PC-3 (cell line): Measurements from ENCODE around the gene DLG2. TPM values are rescaled to one million over a fixed set of nuclear protein-coding genes. Genes with fewer than 3 reads are reported as not detected.

Experiments
- ATAC-seq: fragments of 200-7000 bp; cut with Tn5 transposase; 2 replicates; pipeline ENCODE4 v1.9.1; 2020; ENCODE audit warnings: mild to moderate bottlenecking, moderate library complexity
- BruUV-seq: library from RNA; stranded (reverse); fragments of 400-500 nt; replicated peaks from 2 replicates; lab custom pipeline; 2021; lab: Mats Ljungman, UMichigan
- CTCF ChIA-PET: fragments of 300-600 bp; sonication (Branson Sonifier 250); formaldehyde crosslinking; loops from one replicate; lab custom pipeline; 2022; ENCODE audit warnings: antibody characterized with exemption; lab: Charles Lee
- POLR2A ChIA-PET: fragments of 300-600 bp; sonication (Branson Sonifier 250); formaldehyde crosslinking; loops from one replicate; lab custom pipeline; 2022; ENCODE audit warnings: antibody characterized with exemption; ENCODE audit not compliant: unreplicated experiment; lab: Charles Lee
- DNase-seq: peaks from one replicate; pipeline ENCODE4 v3.0.0-alpha.2; 2015
- H2AFZ ChIP-seq: fragments of 300-600 bp; sonication (generic); 2 replicates; pipeline ENCODE4 v1.6.0; 2016; ENCODE audit warnings: antibody characterized with exemption, low read length
- H3F3A ChIP-seq: fragments of 300-600 bp; sonication (generic); one replicate; pipeline ENCODE4 v1.6.0; 2017; ENCODE audit warnings: antibody characterized with exemption, low read length, control low read depth, mild to moderate bottlenecking; ENCODE audit not compliant: unreplicated experiment
- H3K27ac ChIP-seq: fragments of 300-600 bp; sonication (generic); 2 replicates; pipeline ENCODE4 v1.5.1; 2016; ENCODE audit warnings: mild to moderate bottlenecking, low read length
- H3K27me3 ChIP-seq: fragments of 300-600 bp; sonication (generic); 2 replicates; pipeline ENCODE4 v1.6.1; 2016; ENCODE audit warnings: low read length, mixed read lengths
- H3K36me3 ChIP-seq: fragments of 300-600 bp; sonication (generic); 2 replicates; pipeline ENCODE4 v1.6.1; 2016; ENCODE audit warnings: low read depth, mixed run types, low read length, mixed read lengths
- H3K4me1 ChIP-seq: fragments of 300-600 bp; sonication (generic); 2 replicates; pipeline ENCODE4 v1.5.1; 2016; ENCODE audit warnings: low read length; ENCODE audit not compliant: insufficient read depth
- H3K4me2 ChIP-seq: fragments of 300-600 bp; sonication (generic); 2 replicates; pipeline ENCODE4 v1.6.0; 2016; ENCODE audit warnings: low read length
- H3K4me3 ChIP-seq: fragments of 300-600 bp; sonication (generic); 2 replicates; pipeline ENCODE4 v1.5.1; 2016; ENCODE audit warnings: mild to moderate bottlenecking, low read length, mixed read lengths
- H3K79me2 ChIP-seq: fragments of 300-600 bp; sonication (generic); 2 replicates; pipeline ENCODE4 v1.6.1; 2017; ENCODE audit warnings: low read length, mixed read lengths
- H3K9ac ChIP-seq: fragments of 300-600 bp; sonication (generic); 2 replicates; pipeline ENCODE4 v1.6.0; 2016; ENCODE audit warnings: mild to moderate bottlenecking, low read length
- H3K9me2 ChIP-seq: fragments of 300-600 bp; sonication (generic); replicated peaks from 2 replicates; pipeline ENCODE4 v1.6.1; 2016; ENCODE audit warnings: mixed run types, low read length, mixed read lengths
- H3K9me3 ChIP-seq: fragments of 300-600 bp; sonication (generic); 2 replicates; pipeline ENCODE4 v1.6.1; 2016; ENCODE audit warnings: low read length, mixed read lengths
- H4K20me1 ChIP-seq: fragments of 300-600 bp; sonication (generic); 2 replicates; pipeline ENCODE4 v1.6.1; 2016; ENCODE audit warnings: low read length, mixed read lengths
- EZH2 ChIP-seq: fragments of 300-600 bp; sonication (generic); IDR thresholded peaks from one replicate; pipeline ENCODE4 v1.6.1; 2017; ENCODE audit warnings: antibody characterized with exemption, mild to moderate bottlenecking, low read length; ENCODE audit not compliant: unreplicated experiment
- EZH2phosphoT487 ChIP-seq: fragments of 300-600 bp; sonication (generic); IDR thresholded peaks from 2 replicates; pipeline ENCODE4 v1.6.1; 2018; ENCODE audit warnings: mild to moderate bottlenecking, antibody characterized with exemption, low read length, borderline replicate concordance
- intact Hi-C: fragments of 100-400 bp; cut with micrococcal nuclease; formaldehyde crosslinking; loops from 2 replicates; pipeline ENCODE4 v1.9.0; 2023
- total RNA-seq: library from RNA; depleted of rRNA; stranded (reverse); fragments of >200 nt; gene quantifications from 2 replicates; pipeline ENCODE4 v1.2.3, GENCODE V29; 2014
- TF ChIP-seq, protein P1 (sequence below): fragments of 300-600 bp; sonication (generic); conservative IDR thresholded peaks from 2 replicates; pipeline ENCODE4 v1.5.1; 2017; ENCODE audit warnings: antibody characterized with exemption, low read depth, mild to moderate bottlenecking, low read length

The DLG2 gene
- total RNA-seq, 1 experiment from 2014 or later = 0.58 TPM

DNA sequence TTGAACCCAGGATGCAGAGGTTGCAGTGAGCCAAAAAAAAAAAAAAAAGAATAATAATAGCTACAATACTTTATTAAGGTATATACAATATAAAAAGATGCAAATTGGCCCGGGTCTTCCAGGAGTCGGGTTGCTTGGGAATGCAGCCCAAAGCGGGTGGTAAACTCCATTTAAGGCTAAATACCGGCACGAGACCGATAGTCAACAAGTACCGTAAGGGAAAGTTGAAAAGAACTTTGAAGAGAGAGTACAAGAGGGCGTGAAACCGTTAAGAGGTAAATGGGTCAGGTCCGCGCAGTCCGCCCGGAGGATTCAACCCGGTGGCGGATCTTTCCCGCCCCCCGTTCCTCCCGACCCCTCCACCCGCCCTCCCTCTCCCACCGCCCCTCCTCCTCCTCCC is 143.3 kb downstream of the DLG2 start:
- no peaks in the 10 kb centered on the region for H3K4me1 ChIP-seq
- H3K27me3 ChIP-seq = peaks cover 5% of the 10 kb centered on the region; the same call in 1 of the 2 replicates
- no peak overlapping the region for H2AFZ ChIP-seq
- TF ChIP-seq EZH2 = no peak
- TF ChIP-seq EZH2phosphoT487 = no peak
- TF ChIP-seq, protein P1, sequence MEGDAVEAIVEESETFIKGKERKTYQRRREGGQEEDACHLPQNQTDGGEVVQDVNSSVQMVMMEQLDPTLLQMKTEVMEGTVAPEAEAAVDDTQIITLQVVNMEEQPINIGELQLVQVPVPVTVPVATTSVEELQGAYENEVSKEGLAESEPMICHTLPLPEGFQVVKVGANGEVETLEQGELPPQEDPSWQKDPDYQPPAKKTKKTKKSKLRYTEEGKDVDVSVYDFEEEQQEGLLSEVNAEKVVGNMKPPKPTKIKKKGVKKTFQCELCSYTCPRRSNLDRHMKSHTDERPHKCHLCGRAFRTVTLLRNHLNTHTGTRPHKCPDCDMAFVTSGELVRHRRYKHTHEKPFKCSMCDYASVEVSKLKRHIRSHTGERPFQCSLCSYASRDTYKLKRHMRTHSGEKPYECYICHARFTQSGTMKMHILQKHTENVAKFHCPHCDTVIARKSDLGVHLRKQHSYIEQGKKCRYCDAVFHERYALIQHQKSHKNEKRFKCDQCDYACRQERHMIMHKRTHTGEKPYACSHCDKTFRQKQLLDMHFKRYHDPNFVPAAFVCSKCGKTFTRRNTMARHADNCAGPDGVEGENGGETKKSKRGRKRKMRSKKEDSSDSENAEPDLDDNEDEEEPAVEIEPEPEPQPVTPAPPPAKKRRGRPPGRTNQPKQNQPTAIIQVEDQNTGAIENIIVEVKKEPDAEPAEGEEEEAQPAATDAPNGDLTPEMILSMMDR = no peak
- H3K9me3 ChIP-seq = 0 out of 2 replicates have a peak, but pooled peaks cover 5% of the 10 kb centered on the region
- DNase-seq (no peak), ATAC-seq (no peak)
- no peak overlapping the region for H3K27ac ChIP-seq
- no TSS peak for BruUV-seq
- ChIA-PET POLR2A (no interaction called here), CTCF (no interaction called here)
- H4K20me1 ChIP-seq = no peaks in the 10 kb centered on the region
- intact Hi-C loops = no loop called here
- no peaks in the 10 kb centered on the region for H3K9me2 ChIP-seq
- H3K4me2 ChIP-seq = no peak overlapping the region
- H3K4me3 ChIP-seq = no peak overlapping the region
- no peaks in the 10 kb centered on the region for H3F3A ChIP-seq
- no peaks in the 10 kb centered on the region for H3K79me2 ChIP-seq
- H3K9ac ChIP-seq = no peak overlapping the region
- no peaks in the 10 kb centered on the region for H3K36me3 ChIP-seq

GRCh38 chr11:85481862-85482261 is 145.3 kb downstream of the DLG2 start:
- Histone ChIP-seq H3K4me3 (no peak overlapping the region), H3K36me3 (no peaks in the 10 kb centered on the region), H4K20me1 (no peaks in the 10 kb centered on the region), H3K4me1 (no peaks in the 10 kb centered on the region), H3K79me2 (no peaks in the 10 kb centered on the region), H3K27ac (no peak overlapping the region), H3K9me3 (0 out of 2 replicates have a peak, but pooled peaks cover 5% of the 10 kb centered on the region), H3K9ac (no peak overlapping the region), H3K4me2 (no peak overlapping the region), H2AFZ (no peak overlapping the region), H3F3A (no peaks in the 10 kb centered on the region), H3K9me2 (no peaks in the 10 kb centered on the region), H3K27me3 (peaks cover 5% of the 10 kb centered on the region; the same call in 1 of the 2 replicates)
- ChIA-PET POLR2A (no interaction called here), CTCF (no interaction called here)
- TF ChIP-seq, protein P1 = no peak
- TF ChIP-seq EZH2 = no peak
- no peak for TF ChIP-seq EZH2phosphoT487
- ATAC-seq = no peak
- no TSS peak for BruUV-seq
- intact Hi-C loops = no loop called here
- no peak for DNase-seq

DNA sequence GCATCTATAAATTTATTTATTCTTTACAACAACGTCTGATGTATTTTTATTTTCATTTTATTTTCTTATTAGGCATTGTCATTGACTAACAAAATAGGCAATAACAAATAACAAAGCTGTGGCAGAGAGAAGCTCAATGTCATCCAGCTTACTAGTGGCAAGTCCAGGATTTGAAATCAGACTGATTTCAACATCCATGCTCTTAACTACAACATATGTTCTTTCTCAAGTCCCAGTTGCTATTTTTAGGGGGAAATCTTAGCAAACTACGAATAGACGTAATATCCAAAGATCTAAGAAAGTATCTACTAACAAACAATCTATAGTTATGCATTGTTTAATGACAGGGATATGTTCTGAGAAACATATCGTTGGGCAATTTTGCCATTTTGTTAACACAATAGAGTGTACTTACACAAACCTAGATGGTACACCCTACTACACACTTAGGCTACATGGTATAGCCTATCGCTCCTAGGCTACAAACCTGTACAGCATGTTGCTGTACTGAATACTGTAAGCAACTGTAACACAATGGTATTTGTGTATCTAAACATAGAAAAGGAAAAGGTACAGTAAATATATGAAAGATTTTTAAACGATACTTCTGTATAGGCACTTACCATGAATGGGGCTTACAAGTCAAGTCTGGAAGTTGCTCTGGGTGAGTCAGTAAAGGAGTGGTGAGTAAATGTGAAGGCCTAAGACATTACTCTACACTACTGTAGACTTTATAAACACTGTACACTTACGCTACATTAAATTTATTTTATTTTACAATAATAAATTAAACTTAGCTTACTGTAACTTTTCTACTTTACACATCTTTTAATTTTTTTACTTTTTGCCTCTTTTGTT is 151.3 kb downstream of the DLG2 start:
- no peaks in the 10 kb centered on the region for H3K36me3 ChIP-seq
- ChIA-PET POLR2A (no interaction called here), CTCF (no interaction called here)
- H3K9me3 ChIP-seq = no peaks in the 10 kb centered on the region
- H2AFZ ChIP-seq = no peak overlapping the region
- intact Hi-C loops = no loop called here
- H3K4me2 ChIP-seq = no peak overlapping the region
- TF ChIP-seq EZH2 (no peak), EZH2phosphoT487 (no peak)
- TF ChIP-seq, protein P1 = no peak
- no peaks in the 10 kb centered on the region for H3K9me2 ChIP-seq
- DNase-seq = no peak
- no peaks in the 10 kb centered on the region for H4K20me1 ChIP-seq
- BruUV-seq = no TSS peak
- no peak overlapping the region for H3K9ac ChIP-seq
- H3K79me2 ChIP-seq = no peaks in the 10 kb centered on the region
- no peaks in the 10 kb centered on the region for H3F3A ChIP-seq
- H3K4me3 ChIP-seq = no peak overlapping the region
- H3K4me1 ChIP-seq = no peaks in the 10 kb centered on the region
- peaks cover 16% of the 10 kb centered on the region; the same call in 1 of the 2 replicates for H3K27me3 ChIP-seq
- ATAC-seq = no peak
- H3K27ac ChIP-seq = no peak overlapping the region
